SK-N-SH (cell line): ENCODE data around the gene MEX3D. TPM values are rescaled to one million over a fixed set of nuclear protein-coding genes. Genes with fewer than 3 reads are reported as not detected.

ENCODE experiments used
- CTCF ChIA-PET: fragments of 300-600, 350-600 bp; formaldehyde crosslinking; extraction: SDS; loops from one replicate; lab custom pipeline; 2021; lab: Yijun Ruan, JAX
- POLR2A ChIA-PET: fragments of 350-600 bp; sonication (Branson Sonifier 250); formaldehyde crosslinking; extraction: SDS; loops from one replicate; lab custom pipeline; 2020; ENCODE audit warnings: antibody characterized with exemption, inconsistent platforms; lab: Yijun Ruan, JAX
- DNase-seq: peaks from one replicate; pipeline ENCODE4 v3.0.0; 2012
- H2AFZ ChIP-seq: fragments of 200-600 bp; sonication (generic); 2 replicates; pipeline ENCODE4 v1.8.1; 2016; ENCODE audit warnings: antibody characterized with exemption, mild to moderate bottlenecking, low read depth
- H3F3A ChIP-seq: fragments of 200-600 bp; sonication (generic); replicated peaks from 2 replicates; pipeline ENCODE3; 2016; ENCODE audit warnings: antibody characterized with exemption, mild to moderate bottlenecking; ENCODE audit not compliant: insufficient read depth
- H3K27ac ChIP-seq, 2 experiments: fragments of 200-500 bp in 1 of 2; fragments of 200-600 bp in 1 of 2; sonication (Bioruptor generic) in 1 of 2; sonication (generic), shearing (Covaris generic) in 1 of 2; 2 replicates each; pipeline versions ENCODE4 v1.5.1 to v1.6.1; 2014 to 2016; ENCODE audit warnings: low read depth in 2 of 2, inconsistent platforms in 1 of 2, low read length in 1 of 2, mild to moderate bottlenecking in 1 of 2, mixed read lengths in 1 of 2
- H3K27me3 ChIP-seq: fragments of 200-600 bp; sonication (generic), shearing (Covaris generic); 2 replicates; pipeline ENCODE4 v1.6.1; 2016; ENCODE audit warnings: mixed run types; ENCODE audit not compliant: insufficient read depth
- H3K36me3 ChIP-seq, 2 experiments: fragments of 200-500 bp in 1 of 2; fragments of 200-600 bp in 1 of 2; sonication (Bioruptor generic) in 1 of 2; sonication (generic) in 1 of 2; replicated peaks in 1 of 2; 2 replicates each; pipeline versions ENCODE3 to v1.5.1; 2014 to 2016; ENCODE audit warnings: low read length in 1 of 2, mild to moderate bottlenecking in 1 of 2; ENCODE audit not compliant: insufficient read depth in 2 of 2, control insufficient read depth in 1 of 2
- H3K4me1 ChIP-seq, 2 experiments: fragments of 200-500 bp in 1 of 2; fragments of 200-600 bp in 1 of 2; sonication (Bioruptor generic) in 1 of 2; sonication (generic), shearing (Covaris generic) in 1 of 2; 2 replicates each; pipeline versions ENCODE4 v1.5.1 to v1.6.1; 2014 to 2016; ENCODE audit warnings: low read depth in 1 of 2, low read length in 1 of 2, mixed run types in 1 of 2; ENCODE audit not compliant: insufficient read depth in 2 of 2, control insufficient read depth in 1 of 2
- H3K4me2 ChIP-seq: fragments of 200-600 bp; sonication (generic), shearing (Covaris generic); 2 replicates; pipeline ENCODE4 v1.6.1; 2017; ENCODE audit warnings: mixed run types
- H3K4me3 ChIP-seq, 2 experiments: fragments of 200-500 bp in 1 of 2; fragments of 200-600 bp in 1 of 2; sonication (Bioruptor generic) in 1 of 2; sonication (generic), shearing (Covaris generic) in 1 of 2; 2 replicates each; pipeline versions ENCODE4 v1.5.1 to v1.8.1; 2014 to 2016; ENCODE audit warnings: low read depth in 2 of 2, inconsistent platforms in 1 of 2, low read length in 1 of 2, mild to moderate bottlenecking in 1 of 2, mixed read lengths in 1 of 2, moderate library complexity in 1 of 2
- H3K79me2 ChIP-seq: fragments of 200-600 bp; sonication (generic); 2 replicates; pipeline ENCODE4 v1.8.1; 2017; ENCODE audit warnings: mild to moderate bottlenecking; ENCODE audit not compliant: insufficient read depth
- H3K9ac ChIP-seq: fragments of 200-600 bp; sonication (generic); 2 replicates; pipeline ENCODE4 v1.6.1; 2017; ENCODE audit warnings: mixed run types
- H3K9me2 ChIP-seq: fragments of 200-600 bp; sonication (generic); 2 replicates; pipeline ENCODE4 v1.6.1; 2017; ENCODE audit warnings: mixed run types
- H3K9me3 ChIP-seq: fragments of 200-600 bp; sonication (generic); 2 replicates; pipeline ENCODE4 v1.6.1; 2017; ENCODE audit warnings: mixed run types, mild to moderate bottlenecking, moderate library complexity
- H4K20me1 ChIP-seq: fragments of 200-600 bp; sonication (generic); 2 replicates; pipeline ENCODE4 v1.6.1; 2017; ENCODE audit warnings: mild to moderate bottlenecking, mixed run types; ENCODE audit not compliant: insufficient read depth
- CHD2 ChIP-seq: fragments of 150-350 bp; IDR thresholded peaks from 2 replicates; pipeline ENCODE4 v1.6.1; 2018; ENCODE audit warnings: low read length; ENCODE audit not compliant: partially characterized antibody
- EP300 ChIP-seq, 2 experiments: IDR thresholded peaks; 2 replicates each; pipeline versions ENCODE4 v1.4.0 to v1.6.1; 2012; ENCODE audit warnings: borderline replicate concordance in 1 of 2, low read depth in 1 of 2, low read length in 1 of 2
- EZH2phosphoT487 ChIP-seq: fragments of 200-600 bp; sonication (generic); IDR thresholded peaks from 2 replicates; pipeline ENCODE4 v1.6.1; 2017; ENCODE audit warnings: low read depth, mixed run types, mild to moderate bottlenecking, antibody characterized with exemption, moderate library complexity, borderline replicate concordance
- FOSL2 ChIP-seq: IDR thresholded peaks from 2 replicates; pipeline ENCODE4 v1.4.0; 2012; ENCODE audit warnings: low read depth, mild to moderate bottlenecking, moderate library complexity, borderline replicate concordance
- FOXJ3 ChIP-seq: sonication (generic); formaldehyde crosslinking; IDR thresholded peaks from 2 replicates; pipeline ENCODE4 v1.5.1; 2020; ENCODE audit warnings: mild to moderate bottlenecking, missing genetic modification reagents
- FOXM1 ChIP-seq: IDR thresholded peaks from 2 replicates; pipeline ENCODE4 v1.4.0; 2012; ENCODE audit warnings: low read depth, mild to moderate bottlenecking
- IRF3 ChIP-seq: fragments of 150-350 bp; IDR thresholded peaks from 2 replicates; pipeline ENCODE4 v1.6.1; 2016; ENCODE audit warnings: mild to moderate bottlenecking, low read depth, low read length
- JUND ChIP-seq: IDR thresholded peaks from 2 replicates; pipeline ENCODE4 v1.4.0; 2012
- MEF2A ChIP-seq: IDR thresholded peaks from 2 replicates; pipeline ENCODE4 v1.4.0; 2012; ENCODE audit warnings: low read depth, borderline replicate concordance
- NRF1 ChIP-seq: IDR thresholded peaks from 2 replicates; pipeline ENCODE4 v1.6.1; 2012; ENCODE audit warnings: low read depth, mild to moderate bottlenecking, low read length
- POLR2AphosphoS5 ChIP-seq: IDR thresholded peaks from 2 replicates; pipeline ENCODE4 v1.6.1; 2012; ENCODE audit warnings: low read depth, low read length
- RCOR1 ChIP-seq: fragments of 150-350 bp; IDR thresholded peaks from 2 replicates; pipeline ENCODE4 v1.6.1; 2017; ENCODE audit warnings: antibody characterized with exemption, low read length
- RFX5 ChIP-seq: IDR thresholded peaks from 2 replicates; pipeline ENCODE4 v1.6.1; 2012; ENCODE audit warnings: mild to moderate bottlenecking, improper control_type of control experiment, low read length
- RXRA ChIP-seq: IDR thresholded peaks from 2 replicates; pipeline ENCODE4 v1.4.0; 2012; ENCODE audit warnings: low read depth, mild to moderate bottlenecking, borderline replicate concordance
- SIN3A ChIP-seq: IDR thresholded peaks from 2 replicates; pipeline ENCODE4 v1.6.1; 2012; ENCODE audit warnings: low read depth, mild to moderate bottlenecking, low read length, moderate library complexity, borderline replicate concordance
- SMC3 ChIP-seq: IDR thresholded peaks from 2 replicates; pipeline ENCODE4 v1.6.1; 2012; ENCODE audit warnings: low read depth, low read length, improper control_type of control experiment
- TAF1 ChIP-seq: IDR thresholded peaks from 2 replicates; pipeline ENCODE4 v1.6.1; 2012; ENCODE audit warnings: low read depth, mild to moderate bottlenecking, low read length, moderate library complexity, borderline replicate concordance
- TCF12 ChIP-seq: IDR thresholded peaks from 2 replicates; pipeline ENCODE4 v1.4.0; 2012
- TEAD4 ChIP-seq: IDR thresholded peaks from 2 replicates; pipeline ENCODE4 v1.4.0; 2012; ENCODE audit warnings: mild to moderate bottlenecking, borderline replicate concordance; ENCODE audit not compliant: insufficient read depth
- YY1 ChIP-seq: IDR thresholded peaks from 2 replicates; pipeline ENCODE4 v1.4.0; 2012; ENCODE audit warnings: low read depth, mild to moderate bottlenecking
- WGBS: methylation state at CpG from one replicate; pipeline ENCODE4 v1.1.6; 2017; ENCODE audit warnings: low lambda C conversion rate; 5-methylcytosine and 5-hydroxymethylcytosine counted together
- polyA plus RNA-seq, 3 experiments: library from polyadenylated mRNA; depleted of rRNA; stranded (reverse); fragments of >200 nt; gene quantifications; 2 replicates each; pipeline ENCODE4 v1.2.3, GENCODE V29; 2012
- TF ChIP-seq, protein P1 (sequence below): fragments of 150-350 bp; IDR thresholded peaks from 2 replicates; pipeline ENCODE4 v1.6.1; 2017; ENCODE audit warnings: antibody characterized with exemption, low read length, low read depth, borderline replicate concordance

Gene MEX3D
- polyA plus RNA-seq, 1 of the 3 experiments (the other 2 are of a cell fraction): 14.9 TPM

DNA sequence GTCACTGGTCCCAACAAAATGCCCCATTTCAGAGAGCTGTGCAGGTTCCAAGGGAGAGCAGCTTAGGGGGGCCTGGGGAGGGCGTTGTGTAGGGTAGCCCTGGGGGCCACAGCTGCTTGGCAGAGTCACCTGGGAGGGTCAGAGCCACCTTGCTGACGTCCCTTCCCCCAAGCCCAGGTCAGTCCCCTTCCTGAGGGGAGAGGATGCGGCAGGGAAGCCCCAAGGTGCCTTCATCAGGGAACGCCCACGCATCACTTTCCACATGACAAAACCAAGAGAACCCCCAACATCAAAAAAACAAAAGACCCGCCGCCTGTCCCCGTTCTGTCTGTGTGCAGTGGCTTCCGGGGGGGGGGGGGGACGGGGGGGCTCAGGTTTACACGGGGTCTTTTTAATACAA, 42.5 kb upstream of the MEX3D start (continued):
- no peak for TF ChIP-seq EP300 (IDR thresholded peaks at IDR 0.05; ENCODE audit: borderline replicate concordance in 1 of 2, low read depth in 1 of 2, low read length in 1 of 2)
- TF ChIP-seq SMC3: no peak
- TF ChIP-seq, protein P1, sequence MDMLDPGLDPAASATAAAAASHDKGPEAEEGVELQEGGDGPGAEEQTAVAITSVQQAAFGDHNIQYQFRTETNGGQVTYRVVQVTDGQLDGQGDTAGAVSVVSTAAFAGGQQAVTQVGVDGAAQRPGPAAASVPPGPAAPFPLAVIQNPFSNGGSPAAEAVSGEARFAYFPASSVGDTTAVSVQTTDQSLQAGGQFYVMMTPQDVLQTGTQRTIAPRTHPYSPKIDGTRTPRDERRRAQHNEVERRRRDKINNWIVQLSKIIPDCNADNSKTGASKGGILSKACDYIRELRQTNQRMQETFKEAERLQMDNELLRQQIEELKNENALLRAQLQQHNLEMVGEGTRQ: no peak

DNA sequence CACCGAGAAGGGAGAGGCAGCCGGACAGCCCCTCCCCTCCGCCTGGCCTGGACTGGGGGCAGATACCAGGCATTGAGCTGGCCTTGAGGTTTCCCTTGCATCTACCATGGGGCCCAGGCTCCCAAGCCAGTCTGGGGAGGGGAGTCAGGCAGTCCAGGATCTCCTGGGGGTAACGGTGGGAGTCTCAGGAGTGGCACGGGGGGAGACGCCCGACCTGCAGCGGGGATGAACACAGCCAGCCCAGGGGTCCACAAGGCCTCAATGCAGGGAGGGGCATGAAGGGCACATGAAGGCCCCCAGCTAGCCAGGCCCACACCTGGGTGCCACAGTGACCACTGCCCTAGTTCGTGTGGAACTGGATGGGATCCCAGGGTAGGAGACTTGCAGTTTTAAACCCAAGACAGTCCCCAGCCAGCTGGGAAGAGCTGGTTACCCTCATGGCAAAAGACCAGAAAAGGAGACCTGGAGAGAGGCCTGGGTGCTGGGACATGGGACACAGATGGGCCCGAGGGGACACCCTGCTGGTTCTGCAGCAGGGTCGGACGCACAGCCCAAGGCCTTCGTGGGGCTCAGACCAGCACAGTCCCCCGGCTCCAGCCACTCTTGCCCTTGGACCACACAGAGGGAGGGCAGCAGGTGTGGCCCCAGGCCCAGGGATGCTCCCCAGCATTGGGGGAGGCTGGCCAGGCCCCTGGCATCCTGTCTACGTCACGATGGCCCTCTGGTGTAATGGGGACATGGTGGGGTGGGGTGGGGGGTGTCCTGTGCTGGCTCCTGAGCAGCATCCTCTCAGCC, 41.8 kb upstream of the MEX3D start:
- Histone ChIP-seq H3K27ac (no peak overlapping the region), H2AFZ (no peak overlapping the region), H3K9me2 (no peaks in the 10 kb centered on the region), H3K9me3 (no peaks in the 10 kb centered on the region)
- POLR2A ChIA-PET: no interaction called here
- CTCF ChIA-PET: interaction anchor here (1.0 to 2.4 kb wide), 2 partner anchors 62 to 64 kb away, joined by 6 to 9 read pairs; no protein-coding TSS in a partner anchor
- TF ChIP-seq FOXM1: no peak
- no peak for TF ChIP-seq EZH2phosphoT487
- no peak for TF ChIP-seq FOSL2
- no peak for TF ChIP-seq TEAD4
- TF ChIP-seq CHD2: no peak
- no peak for TF ChIP-seq TCF12
- TF ChIP-seq POLR2AphosphoS5: no peak
- no peak for TF ChIP-seq EP300 (IDR thresholded peaks at IDR 0.05; ENCODE audit: borderline replicate concordance in 1 of 2, low read depth in 1 of 2, low read length in 1 of 2)
- no peak for TF ChIP-seq RXRA
- no peak for TF ChIP-seq YY1
- no peak for TF ChIP-seq JUND
- TF ChIP-seq RFX5: no peak
- TF ChIP-seq TAF1: no peak
- no peak for TF ChIP-seq FOXJ3 (CRISPR knock-in tag)
- no peak for TF ChIP-seq MEF2A
- TF ChIP-seq SIN3A: no peak
- TF ChIP-seq NRF1: no peak
- no peak for TF ChIP-seq RCOR1
- no peak for TF ChIP-seq IRF3
- TF ChIP-seq, all 33 proteins: peak for 0
- H4K20me1 ChIP-seq: no peaks in the 10 kb centered on the region
- H3F3A ChIP-seq: peaks cover 18% of the 10 kb centered on the region
- H3K4me1 ChIP-seq: peaks cover 4 to 5% of the 10 kb centered on the region in 2 experiments; a peak in 2 of 4 replicates
- no peak overlapping the region for H3K4me3 ChIP-seq
- no peak overlapping the region for H3K9ac ChIP-seq
- no peak for DNase-seq
- peaks cover 0 to 47% of the 10 kb centered on the region in 2 experiments for H3K36me3 ChIP-seq
- peaks cover 4% of the 10 kb centered on the region for H3K79me2 ChIP-seq
- H3K27me3 ChIP-seq: no peaks in the 10 kb centered on the region
- H3K4me2 ChIP-seq: no peak overlapping the region
- 100% methylated on average over 3 of the region's 16 CpGs for WGBS
